ENCODE measurements around the gene APLF.
"Not testable (repeated sequence)": the region's sequence is repeated elsewhere in the genome, so short reads cannot be mapped to it uniquely, and the experiment has no call there.

APLF gene

GRCh38 chr2:68529651-68530050 lies 62.3 kb downstream of the APLF start:
- not testable (repeated sequence) for DNase-seq (ENCODE audit: low spot score)

DNA sequence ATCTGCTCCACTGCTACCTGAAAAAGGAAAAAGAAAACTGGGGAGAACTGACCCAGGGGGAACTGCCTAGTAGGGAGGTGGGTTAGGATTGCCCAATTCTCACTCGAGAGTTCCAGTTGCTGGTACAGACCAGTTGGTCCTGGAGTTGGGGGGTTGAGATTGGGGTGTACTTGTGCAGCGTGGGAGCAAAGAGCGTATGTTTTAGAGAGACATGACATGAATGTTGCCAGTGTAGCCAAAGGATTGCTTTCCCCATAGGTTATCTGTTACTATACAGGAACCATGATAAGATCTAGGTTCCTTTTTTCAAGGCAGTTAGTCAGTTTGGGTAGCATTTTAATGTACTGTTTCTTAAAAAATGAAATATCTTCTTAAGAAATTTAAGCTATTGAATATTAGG lies 68.6 kb downstream of the APLF start:
- no peak for DNase-seq (ENCODE audit: low spot score)

DNA sequence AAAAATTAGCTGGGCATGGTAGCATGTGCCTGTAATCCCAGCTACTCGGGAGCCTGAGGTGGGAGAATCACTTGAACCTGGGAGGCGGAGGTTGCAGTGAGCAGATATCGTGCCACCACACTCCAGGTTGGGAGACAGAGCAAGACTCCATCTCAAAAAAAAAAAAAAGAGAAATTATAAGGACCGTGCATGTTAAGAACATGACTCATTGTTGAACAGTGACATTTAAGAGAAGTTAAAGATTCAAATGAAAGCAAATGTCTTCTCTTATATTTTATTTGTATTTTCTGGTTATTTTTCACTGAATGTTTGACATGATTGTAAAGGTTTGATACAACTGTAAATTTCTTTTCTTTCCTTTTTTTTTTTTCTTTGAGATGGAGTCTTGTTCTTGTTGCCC lies 69.6 kb downstream of the APLF start:
- DNase-seq (ENCODE audit: low spot score) = no peak

GRCh38 chr2:68537809-68538208 lies 70.4 kb downstream of the APLF start:
- DNase-seq (ENCODE audit: low spot score) = no peak

DNA sequence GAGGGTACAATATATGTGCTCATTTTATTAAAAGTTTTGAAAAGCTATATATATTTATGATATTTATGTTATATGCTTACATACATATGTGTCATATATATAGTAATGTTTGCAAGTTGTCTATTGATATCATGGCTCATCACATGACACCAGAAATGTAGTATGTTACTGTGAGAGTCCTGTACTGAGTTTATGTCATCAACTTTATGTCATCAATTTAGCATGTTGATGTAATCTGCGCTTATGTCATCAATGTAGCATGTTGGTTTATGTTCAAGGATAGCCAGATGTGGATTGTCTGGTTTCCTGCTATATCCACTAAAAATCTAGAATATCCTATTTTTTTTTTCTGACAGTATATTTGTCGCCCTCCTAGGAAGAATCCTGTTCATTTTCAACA lies 77.4 kb downstream of the APLF start:
- DNase-seq (ENCODE audit: low spot score) = no peak

DNA sequence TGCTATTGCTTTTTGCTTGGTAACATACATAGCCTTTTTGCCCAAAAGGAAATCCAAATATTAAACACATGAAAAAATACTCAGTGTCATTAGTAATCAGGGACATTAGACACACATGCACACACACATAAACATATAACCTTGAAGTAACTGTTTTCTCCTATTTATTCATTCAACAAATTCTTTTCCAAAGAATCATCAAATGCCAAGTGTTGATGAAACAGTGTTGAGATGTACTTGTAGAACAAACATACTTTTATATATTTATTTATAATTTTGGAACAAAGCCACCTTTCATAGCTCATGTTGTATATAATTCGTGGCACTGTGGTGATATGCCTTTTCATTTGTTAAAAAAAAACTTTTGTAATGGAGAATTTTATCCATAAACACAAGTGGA lies 81.0 kb downstream of the APLF start:
- DNase-seq (ENCODE audit: low spot score) = no peak

DNA sequence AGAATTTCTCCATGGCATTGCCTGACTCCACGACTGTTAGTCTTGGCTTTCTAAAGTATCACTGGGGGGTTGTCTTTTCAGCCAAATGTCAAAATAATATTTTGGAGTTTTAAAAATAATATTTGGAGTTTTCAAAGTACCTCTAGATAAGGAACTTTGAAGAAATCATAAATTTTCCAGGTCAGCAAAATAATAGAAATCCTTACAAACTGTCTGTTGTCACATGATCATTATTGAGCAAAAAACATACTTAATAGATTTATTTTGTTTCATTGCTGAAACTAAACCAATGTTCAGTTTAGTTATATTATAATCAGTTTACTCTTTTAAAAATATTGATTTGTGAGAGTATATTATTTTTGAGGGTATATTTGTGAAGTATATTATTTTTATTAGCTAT lies 85.7 kb downstream of the APLF start:
- DNase-seq (ENCODE audit: low spot score) = no peak

GRCh38 chr2:68555425-68556206 lies 88.2 kb downstream of the APLF start:
- not testable (repeated sequence) for DNase-seq (ENCODE audit: low spot score)

GRCh38 chr2:68556381-68556780 lies 89.0 kb downstream of the APLF start:
- no peak for DNase-seq (ENCODE audit: low spot score)

GRCh38 chr2:68558576-68558975 lies 91.2 kb downstream of the APLF start:
- DNase-seq (ENCODE audit: low spot score) = no peak

DNA sequence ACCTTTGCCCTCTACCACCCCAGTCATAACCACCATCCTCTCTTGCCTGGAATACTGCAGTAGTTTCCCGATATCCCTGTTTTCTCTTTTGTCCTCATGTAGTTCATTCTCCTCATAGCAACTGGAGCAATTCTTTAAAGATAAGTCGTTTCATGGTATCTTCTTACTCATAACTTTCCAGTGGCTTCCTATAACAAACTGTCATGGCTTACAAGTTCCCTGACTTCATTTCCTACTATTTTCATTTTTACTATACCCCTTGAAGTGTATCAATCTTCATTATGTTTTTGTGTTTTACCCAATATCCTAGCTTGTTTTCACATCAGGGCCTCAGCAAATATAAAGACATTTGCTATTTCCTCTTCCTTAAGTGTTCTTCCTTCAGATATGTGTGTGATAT lies 92.3 kb downstream of the APLF start:
- DNase-seq (ENCODE audit: low spot score) = no peak

GRCh38 chr2:68560545-68560944 lies 93.2 kb downstream of the APLF start:
- DNase-seq (ENCODE audit: low spot score) = no peak

DNA sequence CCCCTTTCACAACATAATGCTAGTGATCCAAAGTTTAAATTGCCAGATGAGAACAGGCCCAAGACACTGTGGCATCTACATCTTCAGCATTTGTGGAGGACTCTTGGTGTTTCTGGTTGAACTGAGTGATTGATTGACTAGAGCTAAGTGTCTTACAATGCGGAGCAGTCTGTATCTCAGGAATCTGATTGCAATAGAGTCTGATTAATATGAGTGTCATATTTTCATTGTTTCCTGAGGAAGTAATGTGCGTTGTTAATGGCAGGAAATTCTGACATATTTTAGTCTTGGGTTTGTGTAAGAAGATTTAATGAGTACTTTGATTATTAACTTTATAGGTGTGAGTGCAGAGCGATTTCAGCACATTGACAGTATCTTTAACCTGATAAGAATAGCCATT lies 94.0 kb downstream of the APLF start:
- no peak for DNase-seq (ENCODE audit: low spot score)

- no peak for DNase-seq (ENCODE audit: low spot score)
Observed at GRCh38 chr2:68562934-68563333, 95.5 kb downstream of the APLF start.

DNA sequence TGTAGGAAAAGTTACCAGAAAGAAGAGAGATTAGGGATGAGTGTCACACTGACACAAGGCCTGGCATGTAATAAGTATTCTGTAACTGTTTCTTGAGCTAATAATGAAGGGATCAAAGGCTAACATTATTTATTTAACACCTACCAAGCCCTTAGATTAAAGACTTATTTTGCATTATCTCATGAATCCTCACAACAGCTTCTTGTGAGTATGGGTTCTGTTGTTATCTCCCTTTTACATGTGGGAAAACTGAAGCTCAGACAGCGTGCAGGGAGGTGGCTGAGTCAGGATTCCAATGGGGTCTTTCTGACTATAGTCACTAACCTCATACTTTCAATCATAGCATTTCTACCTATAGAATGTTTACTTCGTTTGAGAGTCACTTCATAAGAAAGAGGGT lies 97.0 kb downstream of the APLF start:
- DNase-seq (ENCODE audit: low spot score) = no peak

DNA sequence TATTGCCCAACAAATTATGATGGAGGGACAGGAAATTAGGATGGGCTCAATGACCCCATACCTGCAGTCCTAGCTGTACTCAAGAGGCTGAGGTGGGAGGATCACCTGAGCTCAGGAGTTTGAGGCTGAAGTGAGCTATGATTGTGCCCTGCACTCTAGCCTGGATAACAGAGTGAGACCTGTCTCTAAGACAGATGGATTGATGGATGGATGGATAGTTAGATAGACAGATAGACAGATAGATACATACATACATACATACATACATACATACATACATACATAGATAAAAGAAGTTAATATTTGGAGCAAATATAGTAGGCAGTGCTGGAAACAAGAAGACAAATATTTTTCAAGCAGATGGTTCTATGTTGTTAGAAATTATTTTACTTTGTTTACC lies 97.9 kb downstream of the APLF start:
- DNase-seq (ENCODE audit: low spot score) = no peak

- no peak for DNase-seq (ENCODE audit: low spot score)
Observed at GRCh38 chr2:68565858-68566257, 98.5 kb downstream of the APLF start.

DNA sequence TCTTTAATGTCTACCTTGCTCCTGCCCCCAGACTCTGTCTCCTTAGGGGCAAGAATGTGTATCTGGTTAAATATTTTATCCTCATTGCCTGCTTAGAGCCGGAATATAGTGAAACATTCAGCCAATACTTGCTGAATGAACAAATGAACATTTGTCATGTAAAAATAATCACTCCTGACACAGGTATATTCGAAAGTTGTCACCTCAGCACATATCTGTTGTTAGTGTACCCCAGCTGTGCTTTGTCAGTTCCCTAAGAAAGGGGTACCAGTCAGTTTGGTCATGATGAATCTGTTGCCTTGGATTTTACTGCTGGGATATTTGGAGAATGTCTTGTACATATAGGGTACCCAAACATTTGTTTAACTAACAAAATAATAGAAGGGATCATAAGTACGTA lies 99.0 kb downstream of the APLF start:
- no peak for DNase-seq (ENCODE audit: low spot score)

DNA sequence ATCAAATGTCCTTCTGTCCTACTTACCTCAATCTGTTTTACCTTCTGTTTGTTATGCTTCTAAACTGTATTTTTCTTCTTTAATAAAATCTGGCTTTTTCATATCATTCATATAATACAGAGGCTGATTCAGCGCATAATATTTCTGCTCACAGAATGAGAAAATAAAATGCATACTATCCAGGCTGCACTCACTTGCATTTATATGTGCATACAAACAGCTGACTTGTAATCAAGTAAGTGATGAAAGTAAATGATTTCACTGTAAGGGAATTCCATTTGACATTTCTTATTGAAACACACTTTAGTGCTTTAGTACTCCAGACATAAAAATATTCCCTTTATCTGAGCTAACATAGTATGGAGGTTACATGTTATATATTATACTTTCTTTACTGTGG lies 100.7 kb downstream of the APLF start:
- DNase-seq (ENCODE audit: low spot score) = no peak

- no peak for DNase-seq (ENCODE audit: low spot score)
Observed at GRCh38 chr2:68569604-68570003, 102.2 kb downstream of the APLF start.

DNA sequence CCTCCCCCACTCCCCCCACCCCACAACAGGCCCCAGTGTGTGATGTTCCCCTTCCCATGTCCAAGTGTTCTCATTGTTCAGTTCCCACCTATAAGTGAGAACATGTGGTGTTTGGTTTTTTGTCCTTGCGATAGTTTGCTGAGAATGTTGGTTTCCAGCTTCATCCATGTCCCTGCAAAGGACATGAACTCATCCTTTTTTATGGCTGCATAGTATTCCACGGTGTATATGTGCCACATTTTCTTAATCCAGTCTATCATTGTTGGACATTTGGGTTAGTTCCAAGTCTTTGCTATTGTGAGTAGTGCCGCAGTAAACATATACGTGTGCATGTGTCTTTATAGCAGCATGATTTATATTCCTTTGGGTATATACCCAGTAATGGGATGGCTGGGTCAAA lies 103.0 kb downstream of the APLF start:
- not testable (repeated sequence) for DNase-seq (ENCODE audit: low spot score)

DNA sequence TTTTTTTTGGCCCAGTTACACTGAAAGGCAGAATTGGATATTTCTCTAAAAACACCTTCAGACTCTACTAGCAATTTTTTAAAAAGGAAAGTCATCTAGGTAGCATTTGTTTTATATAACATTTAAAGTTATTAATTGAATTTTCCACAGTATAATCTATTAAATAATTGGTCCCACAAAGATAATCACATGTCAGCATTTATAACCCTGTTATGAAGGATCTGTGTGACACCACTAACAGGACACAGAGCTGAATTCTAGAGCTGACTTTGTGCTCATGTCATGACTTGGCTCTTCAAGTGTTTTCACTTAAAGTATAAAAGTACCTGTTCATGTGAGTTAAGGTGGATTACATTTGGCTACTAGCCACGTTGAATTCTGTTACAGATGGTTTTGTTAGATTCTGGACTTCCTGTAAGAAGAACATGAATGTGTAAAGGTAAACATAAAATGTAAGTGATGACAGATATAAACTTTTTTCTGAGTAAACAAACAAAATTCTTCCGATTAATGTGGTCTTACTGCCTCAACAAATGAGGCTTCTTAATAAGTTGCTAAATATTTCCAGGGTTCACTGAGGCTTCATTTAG lies 106.9 kb downstream of the APLF start:
- no peak for DNase-seq (ENCODE audit: low spot score)

GRCh38 chr2:68577183-68577582 lies 109.8 kb downstream of the APLF start:
- no peak for DNase-seq (ENCODE audit: low spot score)

GRCh38 chr2:68579689-68580088 lies 112.3 kb downstream of the APLF start:
- no peak for DNase-seq (ENCODE audit: low spot score)
